HG02885 (cell line): Measurements from ENCODE around the gene CHRM3.
"Not testable (repeated sequence)": the region's sequence is repeated elsewhere in the genome, so short reads cannot be mapped to it uniquely, and the experiment has no call there.

Experiments
- ATAC-seq: cut with Tn5 transposase; IDR thresholded peaks from one replicate; pipeline ENCODE4 v1.9.1; 2021; ENCODE audit warnings: mild to moderate bottlenecking; ENCODE audit not compliant: unreplicated experiment, poor library complexity

CHRM3 gene

GRCh38 chr1:239386453-239387303, at the start of gene CHRM3:
CHRM3 (plus strand) TSS chr1:239386568; CDS start chr1:239907452, 520,884 bp downstream.
- no peak for ATAC-seq

GRCh38 chr1:239337799-239338430, 48.5 kb upstream of the CHRM3 start:
- ATAC-seq: no peak

GRCh38 chr1:239347776-239348175, 38.6 kb upstream of the CHRM3 start:
- no peak for ATAC-seq

GRCh38 chr1:239348635-239349353, 37.6 kb upstream of the CHRM3 start:
- no peak for ATAC-seq

GRCh38 chr1:239349699-239350098, 36.7 kb upstream of the CHRM3 start:
- ATAC-seq: no peak

GRCh38 chr1:239353536-239353935, 32.8 kb upstream of the CHRM3 start:
- ATAC-seq: no peak

GRCh38 chr1:239354231-239354630, 32.1 kb upstream of the CHRM3 start:
- ATAC-seq: no peak

GRCh38 chr1:239357867-239358266, 28.5 kb upstream of the CHRM3 start:
- ATAC-seq: no peak

- ATAC-seq: no peak
Observed at GRCh38 chr1:239361403-239361802, 25.0 kb upstream of the CHRM3 start.

GRCh38 chr1:239363930-239364329, 22.4 kb upstream of the CHRM3 start:
- no peak for ATAC-seq

- ATAC-seq: no peak
Observed at GRCh38 chr1:239367196-239367810, 19.1 kb upstream of the CHRM3 start.

- no peak for ATAC-seq
Observed at GRCh38 chr1:239368436-239369109, 17.8 kb upstream of the CHRM3 start.

GRCh38 chr1:239370869-239371268, 15.5 kb upstream of the CHRM3 start:
- ATAC-seq: not testable (repeated sequence)

- no peak for ATAC-seq
Observed at GRCh38 chr1:239382666-239383065, 3.7 kb upstream of the CHRM3 start.

- ATAC-seq: no peak
Observed at GRCh38 chr1:239383714-239384113, 2.7 kb upstream of the CHRM3 start.

GRCh38 chr1:239387304-239388158, 1.2 kb downstream of the CHRM3 start:
- no peak for ATAC-seq

- ATAC-seq: no peak
Observed at GRCh38 chr1:239388159-239388485, 1.8 kb downstream of the CHRM3 start.

GRCh38 chr1:239388578-239388977, 2.2 kb downstream of the CHRM3 start:
- no peak for ATAC-seq

- no peak for ATAC-seq
Observed at GRCh38 chr1:239389703-239390102, 3.3 kb downstream of the CHRM3 start.
